Stimulated activated naive B cell treated with anti-CD40 and anti-IgM and Interleukin-4, amounts not matched to agents 10 μg/mL and 1 μg/mL and 100 μg/mL, for 72 hours (primary cell): ENCODE results near the gene PBX1.

Experiments
- ATAC-seq, 2 donors: fragments of 150-1000 bp; cut with Tn5 transposase; replicated peaks; 2 replicates each; pipeline ENCODE4 v1.10.0; 2021; ENCODE audit warnings: moderate library complexity in 1 of 2
- DNase-seq: peaks from one replicate; pipeline ENCODE4 v3.0.0; 2021
- H3K27ac Mint-ChIP-seq: one replicate; pipeline ENCODE4 v1.8.0; 2022; ENCODE audit warnings: mild to moderate bottlenecking, mixed read lengths
- H3K27me3 Mint-ChIP-seq, 2 donors: one replicate each; pipeline ENCODE4 v1.8.0; 2022; ENCODE audit warnings: mixed read lengths in 2 of 2
- H3K36me3 Mint-ChIP-seq, 2 donors: one replicate each; pipeline ENCODE4 v1.8.0; 2022; ENCODE audit warnings: mixed read lengths in 2 of 2, mild to moderate bottlenecking in 1 of 2
- H3K4me1 Mint-ChIP-seq, 2 donors: one replicate each; pipeline ENCODE4 v1.8.0; 2022; ENCODE audit warnings: mixed read lengths in 2 of 2, mild to moderate bottlenecking in 1 of 2
- H3K4me3 Mint-ChIP-seq, 2 donors: one replicate each; pipeline ENCODE4 v1.8.0; 2022; ENCODE audit warnings: mild to moderate bottlenecking in 2 of 2, mixed read lengths in 2 of 2, moderate library complexity in 1 of 2
- H3K9me3 Mint-ChIP-seq, 2 donors: one replicate each; pipeline ENCODE4 v1.8.0; 2022; ENCODE audit warnings: mixed read lengths in 2 of 2, mild to moderate bottlenecking in 1 of 2

Gene PBX1

GRCh38 chr1:164739189-164739588 lies 180.2 kb downstream of the PBX1 start:
- Mint-ChIP-seq H3K4me3 (no peak overlapping the region), H3K4me1 (no peaks in the 10 kb centered on the region), H3K9me3 (no peaks in the 10 kb centered on the region), H3K27me3 (peaks cover 0 to 5% of the 10 kb centered on the region in 2 donors), H3K36me3 (no peaks in the 10 kb centered on the region), H3K27ac (no peak overlapping the region)
- ATAC-seq (no peak), DNase-seq (no peak)

DNA sequence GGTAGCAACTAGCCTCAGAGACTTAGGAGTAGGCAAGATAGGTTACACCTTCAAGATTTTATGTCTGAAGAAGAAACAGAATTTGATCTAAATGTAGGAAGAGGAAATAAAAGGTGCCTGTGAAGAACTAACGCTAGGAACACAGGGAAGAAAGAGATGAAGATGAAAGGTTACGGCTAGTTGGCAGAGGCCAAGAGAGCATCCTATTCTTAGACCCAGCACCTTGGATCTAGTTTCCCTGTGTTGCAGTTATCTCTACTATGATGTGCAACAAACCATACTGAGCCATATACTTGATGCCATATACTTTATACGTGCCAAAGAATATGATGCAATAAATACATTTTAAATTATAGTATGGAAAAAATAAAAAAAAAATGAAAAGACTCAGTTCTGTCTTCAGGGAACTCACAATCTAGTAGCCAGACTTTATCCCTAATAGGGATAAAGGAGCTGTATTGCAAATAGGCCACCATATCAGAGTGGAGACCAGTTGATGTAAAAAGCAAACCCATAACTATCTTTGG lies 181.1 kb downstream of the PBX1 start:
- H3K27ac Mint-ChIP-seq: no peak overlapping the region
- H3K27me3 Mint-ChIP-seq: peaks cover 0 to 5% of the 10 kb centered on the region in 2 donors
- H3K9me3 Mint-ChIP-seq: no peaks in the 10 kb centered on the region
- DNase-seq (no peak), ATAC-seq (no peak)
- H3K4me1 Mint-ChIP-seq: no peaks in the 10 kb centered on the region
- no peaks in the 10 kb centered on the region for H3K36me3 Mint-ChIP-seq
- no peak overlapping the region for H3K4me3 Mint-ChIP-seq

DNA sequence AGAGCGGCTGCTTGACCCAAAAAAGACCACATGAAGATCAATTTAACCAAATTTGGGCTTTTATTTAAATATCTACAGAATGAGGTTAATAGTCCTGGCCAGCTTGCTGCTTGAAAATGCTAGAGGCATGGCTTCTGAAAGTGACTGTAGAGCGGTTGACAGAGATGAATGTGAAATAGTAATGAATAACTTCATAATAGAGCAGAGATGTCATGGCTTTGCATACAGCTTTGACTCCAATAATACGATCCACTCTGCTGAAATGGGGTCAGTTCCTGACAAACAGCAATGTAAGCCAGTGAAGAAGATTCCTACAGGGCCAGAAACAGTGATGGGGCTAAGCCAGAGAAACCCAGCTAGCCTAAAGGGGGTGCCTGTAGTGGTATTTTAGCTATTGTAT lies 183.8 kb downstream of the PBX1 start:
- Mint-ChIP-seq H3K36me3 (no peaks in the 10 kb centered on the region), H3K27me3 (peaks cover 0 to 5% of the 10 kb centered on the region in 2 donors), H3K4me3 (no peak overlapping the region), H3K9me3 (no peaks in the 10 kb centered on the region), H3K4me1 (no peaks in the 10 kb centered on the region), H3K27ac (no peak overlapping the region)
- DNase-seq (no peak), ATAC-seq (no peak)

DNA sequence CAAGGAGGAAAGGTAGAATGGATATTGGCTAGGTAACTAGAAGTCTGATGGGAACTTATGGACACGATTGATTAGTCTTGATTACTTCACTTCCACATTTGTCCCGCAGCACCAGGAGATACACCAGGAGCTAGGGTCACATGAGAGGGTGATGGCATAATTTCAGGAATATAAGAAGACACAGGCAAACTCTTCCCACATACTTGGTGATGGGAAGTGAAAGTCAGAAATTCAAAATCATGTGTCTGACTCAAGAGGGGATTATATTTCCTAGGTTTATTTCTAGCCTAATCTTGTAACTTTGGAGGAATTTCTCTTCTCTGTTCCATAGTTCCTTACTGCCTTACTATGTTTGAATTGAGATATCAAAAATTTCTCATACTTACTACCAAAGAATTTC lies 185.0 kb downstream of the PBX1 start:
- Mint-ChIP-seq H3K36me3 (no peaks in the 10 kb centered on the region), H3K4me1 (no peaks in the 10 kb centered on the region), H3K27ac (no peak overlapping the region), H3K9me3 (no peaks in the 10 kb centered on the region), H3K4me3 (no peak overlapping the region), H3K27me3 (peaks cover 0 to 5% of the 10 kb centered on the region in 2 donors)
- DNase-seq: no peak
- ATAC-seq: no peak

DNA sequence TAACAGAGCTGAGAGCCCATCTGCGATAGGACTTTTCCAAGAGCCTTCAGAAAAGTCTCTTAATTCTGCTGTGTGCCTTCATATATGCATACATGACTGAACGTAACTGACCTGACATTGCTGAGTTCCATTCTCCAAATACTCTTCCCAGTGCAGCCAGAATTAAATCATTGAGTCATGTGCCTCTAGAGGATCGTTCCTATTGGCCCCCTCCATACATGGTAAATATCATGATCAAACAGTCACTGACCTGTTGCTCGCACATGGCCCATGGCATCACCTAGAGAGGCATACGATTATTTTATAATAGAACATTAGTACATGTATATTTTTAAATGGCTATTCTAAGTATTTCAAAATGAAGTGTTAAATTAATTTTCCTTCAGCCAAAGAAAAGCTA lies 186.8 kb downstream of the PBX1 start:
- H3K36me3 Mint-ChIP-seq: no peaks in the 10 kb centered on the region
- no peaks in the 10 kb centered on the region for H3K9me3 Mint-ChIP-seq

GRCh38 chr1:164746632-164747031 lies 187.6 kb downstream of the PBX1 start:
- no peaks in the 10 kb centered on the region for H3K36me3 Mint-ChIP-seq
- no peaks in the 10 kb centered on the region for H3K9me3 Mint-ChIP-seq
- H3K4me1 Mint-ChIP-seq: no peaks in the 10 kb centered on the region

More for the DNA sequence above, 186.8 kb downstream of the PBX1 start:
- H3K4me1 Mint-ChIP-seq: no peaks in the 10 kb centered on the region
- DNase-seq (no peak), ATAC-seq (no peak)
- peaks cover 0 to 5% of the 10 kb centered on the region in 2 donors for H3K27me3 Mint-ChIP-seq
- no peak overlapping the region for H3K27ac Mint-ChIP-seq
- H3K4me3 Mint-ChIP-seq: no peak overlapping the region

GRCh38 chr1:164748253-164748899 lies 189.4 kb downstream of the PBX1 start:
- Mint-ChIP-seq H3K9me3 (no peaks in the 10 kb centered on the region), H3K4me1 (no peaks in the 10 kb centered on the region), H3K27me3 (peaks cover 0 to 7% of the 10 kb centered on the region in 2 donors), H3K27ac (peak overlapping the region; percentile 31), H3K4me3 (no peak overlapping the region), H3K36me3 (no peaks in the 10 kb centered on the region)
- no peak for DNase-seq
- ATAC-seq: no peak

More at GRCh38 chr1:164746632-164747031, 187.6 kb downstream of the PBX1 start:
- ATAC-seq (no peak), DNase-seq (no peak)
- no peak overlapping the region for H3K27ac Mint-ChIP-seq
- H3K27me3 Mint-ChIP-seq: peaks cover 0 to 5% of the 10 kb centered on the region in 2 donors
- no peak overlapping the region for H3K4me3 Mint-ChIP-seq

DNA sequence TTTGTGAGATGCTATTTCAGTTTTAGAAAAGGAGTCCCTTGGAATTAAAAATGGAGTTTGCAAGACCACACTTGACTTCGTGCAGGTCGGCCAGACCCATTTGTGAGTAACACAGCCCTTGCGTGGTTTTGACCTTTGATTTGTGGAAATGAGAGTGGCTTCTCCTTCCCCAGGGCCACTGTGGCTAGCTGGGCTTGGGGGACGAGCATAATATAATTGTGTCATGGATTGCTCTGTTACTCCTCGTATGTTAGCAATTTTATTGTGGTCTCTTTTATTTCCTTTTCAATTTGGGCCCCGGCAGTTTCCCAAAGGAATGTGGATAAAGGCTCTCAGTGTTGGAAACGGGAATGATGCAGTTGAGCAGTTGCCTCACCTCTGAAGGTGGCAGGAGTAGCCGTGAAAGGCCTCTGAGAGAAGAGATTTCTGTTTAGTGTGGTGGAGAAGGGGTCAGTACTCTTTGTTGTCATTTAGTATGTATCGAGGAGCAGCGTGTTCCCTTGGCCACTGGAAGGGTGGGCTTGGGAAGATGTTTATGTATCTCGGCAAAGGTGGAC lies 194.6 kb downstream of the PBX1 start:
- Mint-ChIP-seq H3K4me3 (no peak overlapping the region), H3K27me3 (peaks cover 0 to 4% of the 10 kb centered on the region in 2 donors), H3K36me3 (no peaks in the 10 kb centered on the region), H3K9me3 (no peaks in the 10 kb centered on the region), H3K27ac (no peak overlapping the region), H3K4me1 (no peaks in the 10 kb centered on the region)
- DNase-seq: no peak
- no peak for ATAC-seq

DNA sequence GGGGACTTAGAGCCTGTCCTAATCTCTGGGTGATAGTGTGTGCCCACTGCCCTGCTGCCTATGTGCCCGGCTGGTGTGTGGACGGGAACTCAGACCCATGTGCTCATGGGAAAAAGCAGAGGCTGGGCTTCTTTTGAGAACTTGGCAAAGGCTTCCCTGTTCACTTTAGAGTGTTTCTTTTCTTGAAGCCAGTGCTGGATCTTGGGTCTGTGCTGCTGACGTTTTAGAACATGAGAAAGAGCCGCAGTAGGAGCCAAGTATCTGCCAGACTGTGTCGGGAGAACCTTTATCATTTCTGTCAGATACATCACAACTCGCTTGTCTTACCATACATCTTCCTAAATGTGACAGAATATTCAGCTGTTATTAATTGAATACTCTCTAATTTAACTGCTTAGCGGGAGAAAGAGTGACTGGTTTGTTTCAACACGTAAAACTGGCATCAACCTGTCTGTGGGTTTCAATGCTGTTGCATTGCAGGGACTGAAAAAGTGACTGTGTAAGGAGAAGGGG lies 195.2 kb downstream of the PBX1 start:
- no peak overlapping the region for H3K4me3 Mint-ChIP-seq
- no peaks in the 10 kb centered on the region for H3K4me1 Mint-ChIP-seq
- peaks cover 0 to 4% of the 10 kb centered on the region in 2 donors for H3K27me3 Mint-ChIP-seq
- ATAC-seq (no peak), DNase-seq (no peak)
- no peaks in the 10 kb centered on the region for H3K36me3 Mint-ChIP-seq
- H3K27ac Mint-ChIP-seq: no peak overlapping the region
- H3K9me3 Mint-ChIP-seq: no peaks in the 10 kb centered on the region

- Mint-ChIP-seq H3K9me3 (no peaks in the 10 kb centered on the region), H3K4me1 (no peaks in the 10 kb centered on the region), H3K27ac (no peak overlapping the region), H3K4me3 (no peak overlapping the region), H3K27me3 (peaks cover 0 to 4% of the 10 kb centered on the region in 2 donors), H3K36me3 (no peaks in the 10 kb centered on the region)
- no peak for ATAC-seq
- DNase-seq: no peak
These were observed 196.7 kb downstream of the PBX1 start for GRCh38 chr1:164755690-164756089.

- no peaks in the 10 kb centered on the region for H3K36me3 Mint-ChIP-seq
- DNase-seq (no peak), ATAC-seq (no peak)
- no peak overlapping the region for H3K4me3 Mint-ChIP-seq
- H3K27ac Mint-ChIP-seq: no peak overlapping the region
- peaks cover 0 to 4% of the 10 kb centered on the region in 2 donors for H3K27me3 Mint-ChIP-seq
- H3K4me1 Mint-ChIP-seq: no peaks in the 10 kb centered on the region
- peaks cover 1 to 3% of the 10 kb centered on the region in 2 donors for H3K9me3 Mint-ChIP-seq
These were observed 197.8 kb downstream of the PBX1 start for GRCh38 chr1:164756741-164757140.

GRCh38 chr1:164757625-164758024 lies 198.6 kb downstream of the PBX1 start:
- no peak overlapping the region for H3K4me3 Mint-ChIP-seq
- peaks cover 1 to 3% of the 10 kb centered on the region in 2 donors for H3K9me3 Mint-ChIP-seq
- H3K27me3 Mint-ChIP-seq: peaks cover 0 to 4% of the 10 kb centered on the region in 2 donors
- no peaks in the 10 kb centered on the region for H3K36me3 Mint-ChIP-seq
- ATAC-seq: no peak
- no peaks in the 10 kb centered on the region for H3K4me1 Mint-ChIP-seq
- no peak overlapping the region for H3K27ac Mint-ChIP-seq
- DNase-seq: no peak

DNA sequence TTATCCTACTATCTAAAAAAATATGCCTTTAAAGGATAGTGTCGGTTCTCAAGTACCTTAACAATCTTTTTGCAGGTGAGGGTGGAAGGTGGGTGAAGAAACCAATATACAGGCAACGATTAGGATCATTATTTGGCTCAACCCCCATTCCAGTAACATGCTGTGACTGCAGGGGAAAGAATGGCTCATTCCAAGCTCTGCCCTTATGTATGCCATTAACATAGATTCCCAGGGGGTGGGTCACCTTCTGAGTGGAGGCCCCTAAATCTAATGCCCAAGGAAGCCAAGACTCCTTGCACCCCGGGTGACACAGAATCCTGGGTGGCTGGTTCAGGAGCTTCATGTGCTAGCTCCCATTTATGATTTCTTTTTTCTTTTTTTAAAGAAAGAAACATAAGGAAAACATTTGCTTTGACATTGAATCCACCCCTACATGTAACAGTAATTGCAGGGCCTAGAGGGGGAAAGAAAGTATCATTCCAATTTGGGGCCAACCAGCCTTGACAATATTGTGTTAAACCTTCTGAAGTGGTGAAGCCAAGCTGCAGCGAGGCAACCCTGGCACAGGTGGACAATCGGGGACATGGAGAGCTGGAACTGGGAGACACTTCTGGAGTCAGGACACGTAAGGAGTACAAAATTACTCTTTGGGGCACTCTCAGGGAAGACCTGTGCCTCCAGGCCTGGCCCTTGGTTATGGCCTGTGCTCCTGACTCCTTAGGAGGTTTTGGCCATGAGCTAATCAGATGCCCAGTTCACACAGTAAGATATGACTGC lies 200.3 kb downstream of the PBX1 start:
- Mint-ChIP-seq H3K9me3 (peaks cover 1 to 3% of the 10 kb centered on the region in 2 donors), H3K4me1 (no peaks in the 10 kb centered on the region), H3K4me3 (no peak overlapping the region), H3K27me3 (no peaks in the 10 kb centered on the region), H3K27ac (no peak overlapping the region), H3K36me3 (no peaks in the 10 kb centered on the region)
- ATAC-seq (no peak), DNase-seq (no peak)

DNA sequence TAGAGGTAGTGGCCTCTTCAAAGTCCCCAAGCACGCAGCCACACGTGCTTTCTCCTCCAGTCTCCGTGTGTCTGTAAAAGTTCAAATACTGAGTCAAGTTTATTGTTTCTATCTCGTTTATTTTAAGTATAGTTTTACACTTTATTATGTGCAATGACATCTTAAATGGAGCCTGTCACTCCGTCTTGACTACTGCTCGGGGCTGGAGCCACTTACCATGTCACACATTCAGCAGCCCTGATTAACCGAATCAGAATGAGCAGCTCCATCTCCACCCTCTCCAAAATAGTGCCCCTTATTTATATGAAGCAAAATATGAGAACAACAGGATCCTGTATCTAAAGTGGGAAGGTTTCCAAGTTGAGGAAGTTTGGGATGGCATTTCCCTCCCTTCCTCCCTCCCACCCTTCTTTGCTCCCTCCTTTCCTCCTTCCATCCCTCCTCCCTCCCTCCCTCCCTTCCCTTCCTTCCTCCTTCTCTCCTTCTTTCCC lies 201.0 kb downstream of the PBX1 start:
- DNase-seq: no peak
- Mint-ChIP-seq H3K4me1 (no peaks in the 10 kb centered on the region), H3K36me3 (no peaks in the 10 kb centered on the region), H3K9me3 (peaks cover 1 to 3% of the 10 kb centered on the region in 2 donors), H3K27me3 (no peaks in the 10 kb centered on the region), H3K4me3 (no peak overlapping the region), H3K27ac (no peak overlapping the region)
- ATAC-seq: no peak
